ENCODE data around the gene ZBTB16. TPM values are rescaled to one million over a fixed set of nuclear protein-coding genes. Genes with fewer than 3 reads are reported as not detected.

The ZBTB16 gene
- total RNA-seq, 2 experiments from 2014 or later = 3.0 to 4.6 TPM

DNA sequence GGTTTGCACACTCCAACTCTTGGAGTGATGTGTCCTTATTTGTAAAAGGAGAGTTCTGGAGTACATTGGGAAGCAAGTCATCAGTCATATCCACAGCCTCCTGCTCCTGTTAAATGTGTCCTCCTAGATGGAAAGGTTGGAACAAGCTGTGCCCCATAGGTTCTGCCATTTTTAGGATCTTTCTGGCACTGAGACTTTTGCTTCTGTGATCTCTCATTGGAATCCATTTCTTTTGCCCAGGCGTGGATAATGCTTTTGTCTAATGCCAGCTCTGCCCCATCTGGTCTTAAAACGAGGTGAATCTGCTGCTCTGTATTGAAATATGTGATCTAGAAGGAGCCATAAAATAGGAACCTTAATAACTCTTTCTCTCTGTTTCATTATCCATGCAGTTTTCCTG, 66.4 kb downstream of the ZBTB16 start:
- POLR2A ChIA-PET = no interaction called here
- ATAC-seq (no peak), DNase-seq (no peak)
- H3K27me3 Mint-ChIP-seq = no peaks in the 10 kb centered on the region
- no peak overlapping the region for H3K27ac Mint-ChIP-seq
- H3K4me3 Mint-ChIP-seq = no peak overlapping the region
- no peaks in the 10 kb centered on the region for H3K36me3 Mint-ChIP-seq (ENCODE audit: low read depth)
- peaks cover 2% of the 10 kb centered on the region for H3K4me1 Mint-ChIP-seq
- CTCF ChIA-PET = interaction anchor here (0.6 kb wide), 1 partner anchor 1570 kb away, joined by 3 read pairs; no protein-coding TSS in a partner anchor
- intact Hi-C loops (cut with DNase I, micrococcal nuclease) = no loop called here
- H3K9me3 Mint-ChIP-seq (ENCODE audit: low read depth) = no peaks in the 10 kb centered on the region

DNA sequence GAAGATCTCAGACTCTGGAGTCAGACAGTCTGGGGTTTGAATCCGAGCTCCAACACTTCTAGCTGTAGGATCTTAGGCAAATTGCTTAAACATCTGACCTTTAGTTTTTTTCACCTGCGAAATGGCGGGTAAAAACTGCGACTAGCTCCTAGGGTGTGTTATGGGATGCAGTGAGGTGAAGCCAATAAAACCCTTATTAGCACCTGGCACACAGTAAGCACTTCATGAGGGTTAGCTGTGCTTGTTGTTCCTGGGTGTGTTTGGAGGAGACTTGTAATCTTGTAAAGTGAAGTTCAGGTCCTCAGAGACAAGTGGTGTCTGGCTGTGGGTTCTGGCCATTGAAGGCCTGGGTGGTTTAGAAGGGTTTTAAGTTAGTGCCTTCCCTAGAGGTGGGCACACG, 68.9 kb downstream of the ZBTB16 start:
- ChIA-PET POLR2A (interaction anchor here (0.5 kb wide), 1 partner anchor 80 kb away, joined by 3 read pairs; no protein-coding TSS in a partner anchor), CTCF (no interaction called here)
- Mint-ChIP-seq H3K4me1 (peaks cover 6% of the 10 kb centered on the region), H3K9me3 (ENCODE audit: low read depth) (no peaks in the 10 kb centered on the region), H3K36me3 (ENCODE audit: low read depth) (no peaks in the 10 kb centered on the region), H3K27me3 (no peaks in the 10 kb centered on the region), H3K27ac (no peak overlapping the region), H3K4me3 (no peak overlapping the region)
- DNase-seq (no peak), ATAC-seq (no peak)
- intact Hi-C loops (cut with DNase I, micrococcal nuclease) = no loop called here

DNA sequence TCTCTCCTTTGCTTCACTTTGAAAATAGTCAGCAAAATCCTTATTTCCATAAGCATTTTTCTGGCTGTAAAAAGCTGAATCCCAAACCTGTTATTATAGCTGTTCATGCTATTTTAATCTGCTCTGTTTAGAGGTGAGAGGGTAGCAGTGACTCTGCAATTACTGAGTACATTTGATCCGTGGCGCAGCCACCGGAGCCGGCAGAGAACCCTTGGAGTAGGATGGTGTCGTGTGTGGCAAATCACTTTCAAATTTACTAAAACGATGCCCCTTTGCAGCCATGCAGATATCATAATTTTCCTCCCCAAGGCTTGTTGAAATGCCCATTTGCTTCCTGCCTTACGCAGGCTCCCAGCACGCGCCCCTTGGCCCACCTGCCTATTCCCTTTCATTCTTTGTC, 69.6 kb downstream of the ZBTB16 start:
- no peak overlapping the region for H3K27ac Mint-ChIP-seq
- H3K36me3 Mint-ChIP-seq (ENCODE audit: low read depth) = no peaks in the 10 kb centered on the region
- H3K4me3 Mint-ChIP-seq = no peak overlapping the region
- H3K27me3 Mint-ChIP-seq = no peaks in the 10 kb centered on the region
- ChIA-PET CTCF (no interaction called here), POLR2A (no interaction called here)
- no peaks in the 10 kb centered on the region for H3K9me3 Mint-ChIP-seq (ENCODE audit: low read depth)
- ATAC-seq (no peak), DNase-seq (no peak)
- intact Hi-C loops (cut with DNase I, micrococcal nuclease) = no loop called here
- H3K4me1 Mint-ChIP-seq = peaks cover 6% of the 10 kb centered on the region

DNA sequence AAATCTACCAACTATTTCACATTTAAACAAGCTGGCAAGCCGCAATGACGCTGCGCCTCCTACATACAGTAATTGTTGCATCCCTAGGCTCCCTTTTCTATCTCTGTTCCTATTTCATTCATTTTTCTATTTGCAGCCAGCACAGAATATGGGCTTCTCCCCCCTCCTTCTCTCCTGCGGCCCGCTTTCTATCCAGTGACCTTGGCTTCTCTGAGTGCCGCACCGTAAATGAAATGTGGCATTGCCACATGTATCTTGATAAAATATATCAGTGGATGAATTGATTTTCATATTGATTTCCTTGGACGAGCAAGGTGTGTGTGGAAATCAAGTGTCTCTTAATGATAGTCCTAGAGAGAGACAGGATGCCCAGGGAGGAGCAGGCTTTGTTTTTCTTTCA, 70.2 kb downstream of the ZBTB16 start:
- no peak overlapping the region for H3K27ac Mint-ChIP-seq
- CTCF ChIA-PET = no interaction called here
- no peaks in the 10 kb centered on the region for H3K27me3 Mint-ChIP-seq
- H3K9me3 Mint-ChIP-seq (ENCODE audit: low read depth) = no peaks in the 10 kb centered on the region
- H3K4me1 Mint-ChIP-seq = peaks cover 6% of the 10 kb centered on the region
- no peak for DNase-seq
- intact Hi-C loops (cut with DNase I, micrococcal nuclease) = no loop called here
- H3K36me3 Mint-ChIP-seq (ENCODE audit: low read depth) = no peaks in the 10 kb centered on the region
- H3K4me3 Mint-ChIP-seq = no peak overlapping the region
- no peak for ATAC-seq
- POLR2A ChIA-PET = no interaction called here

DNA sequence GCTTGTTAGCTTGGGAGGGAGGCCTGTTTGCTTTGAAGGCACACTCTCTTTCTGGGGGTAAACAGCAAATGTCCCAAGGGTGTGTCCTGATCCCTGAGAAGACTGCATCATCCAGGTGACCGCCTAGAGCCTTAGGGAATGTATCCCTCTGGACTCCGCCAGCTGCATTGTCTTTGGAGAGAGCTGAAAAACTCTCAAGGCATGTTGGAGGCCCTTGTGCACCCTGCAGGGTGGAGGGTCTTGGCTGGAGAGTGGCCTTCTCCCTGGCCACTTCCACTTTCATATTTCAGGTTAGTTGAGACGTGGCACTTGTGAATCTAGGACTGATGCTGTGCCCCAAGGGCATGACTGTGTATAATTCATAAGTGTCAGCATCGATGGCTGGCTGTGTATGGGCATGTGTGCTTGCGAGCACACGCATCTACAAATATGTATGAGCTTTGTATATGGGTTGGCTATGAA, 70.6 kb downstream of the ZBTB16 start:
- Mint-ChIP-seq H3K27ac (no peak overlapping the region), H3K4me1 (peaks cover 6% of the 10 kb centered on the region), H3K9me3 (ENCODE audit: low read depth) (no peaks in the 10 kb centered on the region), H3K36me3 (ENCODE audit: low read depth) (no peaks in the 10 kb centered on the region), H3K4me3 (no peak overlapping the region), H3K27me3 (no peaks in the 10 kb centered on the region)
- ATAC-seq (no peak), DNase-seq (no peak)
- intact Hi-C loops (cut with DNase I, micrococcal nuclease) = no loop called here
- ChIA-PET POLR2A (no interaction called here), CTCF (interaction anchor here (1.6 kb wide), 1 partner anchor 131 kb away, joined by 3 read pairs; no protein-coding TSS in a partner anchor)

DNA sequence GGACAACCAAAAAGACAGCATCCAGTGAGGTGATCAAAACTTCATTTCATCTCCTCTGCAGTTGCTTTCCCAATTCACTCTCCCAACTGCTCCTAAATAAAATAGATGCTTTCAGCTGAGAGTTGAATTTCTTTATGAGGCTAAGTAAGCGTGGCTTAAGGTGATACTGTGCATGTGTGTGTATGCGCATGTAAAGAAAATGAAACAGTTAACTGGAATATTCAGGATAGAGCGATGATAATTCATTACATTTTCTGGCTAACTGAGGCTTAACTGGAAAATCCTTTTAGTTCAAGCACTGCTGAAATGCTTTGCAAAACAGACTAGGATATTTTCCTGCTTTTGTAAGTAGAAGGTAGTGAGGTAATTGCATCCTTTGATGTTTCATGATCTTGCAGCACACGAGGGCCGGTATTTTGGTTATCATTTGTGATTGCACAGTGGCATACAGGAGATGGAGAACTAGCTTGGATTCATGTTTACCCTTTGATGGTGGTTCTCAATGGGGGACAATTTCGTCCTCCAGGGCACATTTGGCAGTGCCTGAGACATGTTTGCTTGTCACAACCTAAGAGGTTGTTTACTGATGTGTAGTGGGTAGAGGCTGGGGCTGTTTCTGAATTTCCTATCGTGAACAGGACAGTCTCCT, 71.2 kb downstream of the ZBTB16 start:
- Mint-ChIP-seq H3K4me3 (no peak overlapping the region), H3K36me3 (ENCODE audit: low read depth) (no peaks in the 10 kb centered on the region), H3K27ac (no peak overlapping the region), H3K4me1 (peaks cover 12% of the 10 kb centered on the region), H3K9me3 (ENCODE audit: low read depth) (no peaks in the 10 kb centered on the region), H3K27me3 (no peaks in the 10 kb centered on the region)
- intact Hi-C loops (cut with DNase I, micrococcal nuclease) = no loop called here
- DNase-seq (no peak), ATAC-seq (no peak)
- CTCF ChIA-PET = interaction anchor here (1.6 kb wide), 1 partner anchor 131 kb away, joined by 3 read pairs; no protein-coding TSS in a partner anchor
- POLR2A ChIA-PET = no interaction called here

DNA sequence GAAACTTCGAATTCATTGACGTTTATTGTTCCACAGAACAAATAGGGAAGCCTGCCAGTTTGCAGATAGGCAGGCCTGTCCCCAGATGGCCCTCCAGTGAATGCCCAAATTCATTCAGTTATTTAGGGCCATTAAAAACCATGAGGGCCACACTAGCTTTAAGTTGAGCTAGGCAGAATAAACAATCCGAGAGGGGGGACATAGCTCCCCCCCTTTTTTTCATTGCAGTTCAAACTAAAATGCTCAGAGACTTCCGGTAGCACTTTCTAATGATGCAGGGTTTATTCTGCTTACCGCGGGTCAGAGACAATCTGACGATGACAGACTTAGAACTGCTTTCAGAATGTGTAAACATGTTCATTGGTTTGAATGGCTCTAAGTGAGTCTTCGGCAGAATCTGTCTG, 72.0 kb downstream of the ZBTB16 start:
- DNase-seq (no peak), ATAC-seq (peak; percentile 89)
- intact Hi-C loops (cut with DNase I, micrococcal nuclease) = no loop called here
- Mint-ChIP-seq H3K27me3 (no peaks in the 10 kb centered on the region), H3K4me1 (peaks cover 19% of the 10 kb centered on the region), H3K36me3 (ENCODE audit: low read depth) (no peaks in the 10 kb centered on the region), H3K27ac (no peak overlapping the region), H3K9me3 (ENCODE audit: low read depth) (no peaks in the 10 kb centered on the region), H3K4me3 (no peak overlapping the region)
- ChIA-PET CTCF (interaction anchor here (1.6 kb wide), 1 partner anchor 130 kb away, joined by 3 read pairs; no protein-coding TSS in a partner anchor), POLR2A (no interaction called here)

DNA sequence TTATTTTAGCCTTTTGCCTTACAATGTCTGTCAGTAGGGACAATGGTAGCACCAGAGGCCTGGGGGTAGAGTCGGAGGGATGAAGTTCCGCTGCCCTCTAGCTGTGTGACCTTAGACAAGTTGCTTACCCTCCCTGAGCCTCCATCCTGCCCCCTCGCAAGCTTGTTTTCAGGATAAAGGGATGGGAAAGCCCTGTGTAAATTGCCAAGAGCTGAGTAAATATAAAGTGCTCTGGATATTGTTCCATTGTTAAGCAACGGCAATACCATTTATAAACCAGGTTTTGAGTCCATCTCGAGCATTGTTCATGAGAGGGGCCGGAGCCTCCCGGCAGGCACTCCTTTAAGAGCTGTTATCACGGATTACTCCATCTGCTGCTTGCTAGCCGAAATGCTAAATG, 72.9 kb downstream of the ZBTB16 start:
- peaks cover 22% of the 10 kb centered on the region for H3K4me1 Mint-ChIP-seq
- no peaks in the 10 kb centered on the region for H3K9me3 Mint-ChIP-seq (ENCODE audit: low read depth)
- POLR2A ChIA-PET = no interaction called here
- intact Hi-C loops (cut with DNase I, micrococcal nuclease) = no loop called here
- no peaks in the 10 kb centered on the region for H3K27me3 Mint-ChIP-seq
- ATAC-seq (no peak), DNase-seq (no peak)
- no peaks in the 10 kb centered on the region for H3K36me3 Mint-ChIP-seq (ENCODE audit: low read depth)
- H3K27ac Mint-ChIP-seq = no peak overlapping the region
- no peak overlapping the region for H3K4me3 Mint-ChIP-seq
- CTCF ChIA-PET = interaction anchor here (0.7 kb wide), 1 partner anchor 33 kb away, joined by 3 read pairs; no protein-coding TSS in a partner anchor

DNA sequence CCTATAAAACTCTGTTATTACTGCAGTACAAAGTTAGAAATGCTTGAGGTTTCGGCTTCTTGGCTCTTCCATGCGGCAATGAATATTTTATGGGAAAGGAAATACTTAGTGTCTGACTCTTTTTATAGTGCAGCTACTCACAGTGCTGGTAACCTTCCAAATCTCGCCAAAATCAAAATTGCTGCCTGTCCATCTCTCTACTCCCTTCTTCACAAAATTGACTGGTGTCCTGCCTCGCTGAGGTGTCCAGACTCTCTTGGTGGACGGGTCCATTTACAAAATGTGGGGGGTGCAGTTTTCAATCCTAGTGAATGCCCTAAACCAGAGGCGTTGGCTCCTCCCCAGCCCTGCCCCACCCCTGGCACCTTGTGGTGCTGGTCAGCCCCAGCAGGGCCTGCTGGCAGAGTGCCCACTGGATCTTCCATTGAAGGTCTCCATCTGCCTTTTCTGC, 73.5 kb downstream of the ZBTB16 start:
- H3K27me3 Mint-ChIP-seq = no peaks in the 10 kb centered on the region
- H3K4me1 Mint-ChIP-seq = peaks cover 23% of the 10 kb centered on the region
- intact Hi-C loops (cut with DNase I, micrococcal nuclease) = no loop called here
- H3K4me3 Mint-ChIP-seq = no peak overlapping the region
- DNase-seq = no peak
- H3K27ac Mint-ChIP-seq = no peak overlapping the region
- POLR2A ChIA-PET = no interaction called here
- ATAC-seq = no peak
- no peaks in the 10 kb centered on the region for H3K9me3 Mint-ChIP-seq (ENCODE audit: low read depth)
- CTCF ChIA-PET = interaction anchor here (0.7 kb wide), 1 partner anchor 34 kb away, joined by 3 read pairs; no protein-coding TSS in a partner anchor
- H3K36me3 Mint-ChIP-seq (ENCODE audit: low read depth) = no peaks in the 10 kb centered on the region

DNA sequence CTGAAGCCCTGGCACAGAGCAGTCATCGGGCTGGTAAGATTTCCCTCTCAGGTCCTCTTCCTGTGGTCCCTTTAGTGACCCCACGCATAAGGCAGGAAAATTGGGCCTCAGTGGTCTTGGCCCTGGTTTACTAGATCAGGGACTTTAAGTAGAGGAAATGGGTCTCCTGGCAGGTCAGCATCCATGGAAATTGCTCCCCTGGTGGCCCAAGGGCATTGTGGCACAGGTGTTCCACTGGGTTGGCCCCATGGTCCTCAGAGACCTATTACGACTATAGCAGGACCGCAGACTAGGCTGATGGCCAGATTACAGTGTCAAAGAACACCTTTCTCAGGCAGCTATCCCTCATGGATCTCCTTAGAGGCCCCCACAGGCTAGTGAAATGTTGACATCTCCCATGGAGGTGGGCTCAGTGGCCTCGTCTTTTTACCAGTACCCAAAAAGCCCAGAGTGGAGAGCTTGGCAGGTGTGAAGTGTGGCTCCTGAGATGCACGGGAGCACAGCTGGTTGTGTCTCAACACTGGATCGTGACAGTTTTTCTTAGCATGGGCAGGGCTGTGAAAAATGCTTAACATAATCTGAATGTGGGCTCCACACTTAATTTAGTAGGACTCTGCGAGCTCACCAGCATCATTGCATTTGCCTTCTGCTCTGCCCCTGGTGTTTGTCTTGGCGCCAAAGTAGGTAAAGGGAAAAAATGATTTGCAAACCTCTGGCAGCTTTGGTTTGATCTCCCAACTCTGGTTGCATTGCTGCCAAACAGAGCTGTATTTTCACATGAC, 74.2 kb downstream of the ZBTB16 start:
- Mint-ChIP-seq H3K27me3 (no peaks in the 10 kb centered on the region), H3K4me3 (no peak overlapping the region), H3K9me3 (ENCODE audit: low read depth) (no peaks in the 10 kb centered on the region), H3K4me1 (peaks cover 25% of the 10 kb centered on the region), H3K27ac (no peak overlapping the region), H3K36me3 (ENCODE audit: low read depth) (no peaks in the 10 kb centered on the region)
- POLR2A ChIA-PET = no interaction called here
- ATAC-seq (no peak), DNase-seq (no peak)
- intact Hi-C loops (cut with DNase I, micrococcal nuclease) = no loop called here
- CTCF ChIA-PET = interaction anchor here (1.0 to 1.3 kb wide), 2 partner anchors 47 to 146 kb away, joined by 4 read pairs; no protein-coding TSS in a partner anchor

DNA sequence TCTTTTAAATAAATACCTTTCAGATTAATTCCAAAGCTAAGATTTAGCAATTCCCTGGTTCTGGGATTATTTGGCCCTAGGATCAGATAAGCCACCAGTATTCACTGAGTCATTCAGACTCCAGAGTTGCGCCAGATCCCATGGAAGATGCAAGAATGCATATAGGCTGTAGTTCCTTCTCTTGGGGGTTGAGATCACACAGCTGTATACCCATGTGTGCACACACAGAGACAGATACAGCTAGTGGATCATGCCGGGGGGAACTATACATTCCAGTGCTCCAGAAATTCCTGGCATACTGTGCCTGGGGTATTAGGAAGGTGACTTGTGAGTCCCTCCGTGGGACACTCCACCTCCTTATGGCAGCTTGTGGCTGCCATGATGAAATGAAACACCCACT, 75.4 kb downstream of the ZBTB16 start:
- CTCF ChIA-PET = interaction anchor here (0.6 to 1.3 kb wide), 3 partner anchors 46 to 356 kb away, joined by 3 to 4 read pairs (median 3); no protein-coding TSS in a partner anchor
- Mint-ChIP-seq H3K4me1 (peaks cover 30% of the 10 kb centered on the region), H3K4me3 (no peak overlapping the region), H3K9me3 (ENCODE audit: low read depth) (no peaks in the 10 kb centered on the region), H3K36me3 (ENCODE audit: low read depth) (no peaks in the 10 kb centered on the region), H3K27ac (no peak overlapping the region), H3K27me3 (no peaks in the 10 kb centered on the region)
- intact Hi-C loops (cut with DNase I, micrococcal nuclease) = no loop called here
- ATAC-seq (no peak), DNase-seq (no peak)
- POLR2A ChIA-PET = no interaction called here

DNA sequence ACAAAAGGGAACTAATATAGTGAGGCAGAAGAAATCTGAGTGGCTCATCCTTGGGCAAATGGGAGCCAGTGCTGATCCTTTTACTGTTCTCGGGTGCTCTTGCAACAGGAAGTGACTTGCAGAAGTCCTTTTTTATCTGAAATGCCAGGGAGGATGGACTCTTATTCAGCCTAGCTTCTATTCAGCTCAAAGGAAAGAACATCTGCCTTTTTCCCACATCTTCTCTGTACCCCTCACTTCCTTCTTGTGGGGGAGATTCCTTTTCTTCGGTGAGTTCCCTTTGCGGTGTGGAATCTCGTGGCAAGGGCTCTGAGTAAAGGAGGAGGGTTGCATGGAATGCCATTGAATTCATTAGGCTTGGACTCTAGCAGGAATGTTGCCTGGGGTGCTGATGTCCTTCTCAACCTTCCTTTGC, 76.2 kb downstream of the ZBTB16 start:
- no peaks in the 10 kb centered on the region for H3K36me3 Mint-ChIP-seq (ENCODE audit: low read depth)
- DNase-seq (no peak), ATAC-seq (no peak)
- H3K27ac Mint-ChIP-seq = no peak overlapping the region
- intact Hi-C loops (cut with DNase I, micrococcal nuclease) = no loop called here
- H3K4me3 Mint-ChIP-seq = no peak overlapping the region
- no peaks in the 10 kb centered on the region for H3K9me3 Mint-ChIP-seq (ENCODE audit: low read depth)
- H3K4me1 Mint-ChIP-seq = peaks cover 30% of the 10 kb centered on the region
- POLR2A ChIA-PET = no interaction called here
- CTCF ChIA-PET = no interaction called here
- H3K27me3 Mint-ChIP-seq = no peaks in the 10 kb centered on the region
